MCF 10A (cell line): Measurements from ENCODE around the gene RAP1GAP2. TPM values are rescaled to one million over a fixed set of nuclear protein-coding genes. Genes with fewer than 3 reads are reported as not detected.

Experiments
- BruUV-seq: library from RNA; stranded (reverse); fragments of 400-500 nt; replicated peaks from 2 replicates; lab custom pipeline; 2021; lab: Mats Ljungman, UMichigan
- CTCF ChIA-PET: fragments of 300-600 bp; sonication (Branson Sonifier 250); formaldehyde crosslinking; extraction: SDS; loops from one replicate; lab custom pipeline; 2021; ENCODE audit warnings: antibody characterized with exemption, inconsistent platforms; lab: Yijun Ruan, JAX
- POLR2A ChIA-PET: fragments of 300-600, 350-650 bp; sonication (Branson Sonifier 250); formaldehyde crosslinking; extraction: SDS; loops from one replicate; lab custom pipeline; 2020; ENCODE audit warnings: antibody characterized with exemption, inconsistent platforms; lab: Yijun Ruan, JAX
- DNase-seq: peaks from one replicate; pipeline ENCODE4 v3.0.0-alpha.2; 2018; ENCODE audit not compliant: unreplicated experiment
- H3K27ac Mint-ChIP-seq: one replicate; pipeline ENCODE4 v1.8.0; 2022; ENCODE audit warnings: mild to moderate bottlenecking, low read depth, mixed read lengths; ENCODE audit not compliant: unreplicated experiment
- H3K27me3 Mint-ChIP-seq: one replicate; pipeline ENCODE4 v1.8.0; 2022; ENCODE audit warnings: mixed read lengths; ENCODE audit not compliant: insufficient read depth, unreplicated experiment
- H3K36me3 Mint-ChIP-seq: one replicate; pipeline ENCODE4 v1.8.0; 2022; ENCODE audit warnings: mild to moderate bottlenecking, moderate library complexity, mixed read lengths; ENCODE audit not compliant: insufficient read depth, unreplicated experiment
- H3K4me1 Mint-ChIP-seq: one replicate; pipeline ENCODE4 v1.8.0; 2022; ENCODE audit warnings: mixed read lengths; ENCODE audit not compliant: insufficient read depth, unreplicated experiment
- H3K4me3 Mint-ChIP-seq: one replicate; pipeline ENCODE4 v1.8.0; 2022; ENCODE audit warnings: mild to moderate bottlenecking, moderate library complexity, mixed read lengths; ENCODE audit not compliant: unreplicated experiment
- H3K9me3 Mint-ChIP-seq: one replicate; pipeline ENCODE4 v1.8.0; 2022; ENCODE audit warnings: mixed read lengths; ENCODE audit not compliant: unreplicated experiment
- intact Hi-C: fragments of 100-400 bp; cut with micrococcal nuclease; formaldehyde crosslinking; loops from 2 replicates; pipeline ENCODE4 v1.14.1; 2022
- total RNA-seq: library from RNA; stranded (reverse); gene quantifications from 2 replicates; pipeline ENCODE4 v1.2.3, GENCODE V29; 2022
- TF ChIP-seq, protein P1 (sequence below): fragments of 200-600 bp; IDR thresholded peaks from one replicate; pipeline ENCODE4 v1.8.0; 2022; ENCODE audit warnings: antibody characterized with exemption, mild to moderate bottlenecking; ENCODE audit not compliant: unreplicated experiment

RAP1GAP2 gene
- total RNA-seq, 1 experiment from 2014 or later = 40.2 TPM

DNA sequence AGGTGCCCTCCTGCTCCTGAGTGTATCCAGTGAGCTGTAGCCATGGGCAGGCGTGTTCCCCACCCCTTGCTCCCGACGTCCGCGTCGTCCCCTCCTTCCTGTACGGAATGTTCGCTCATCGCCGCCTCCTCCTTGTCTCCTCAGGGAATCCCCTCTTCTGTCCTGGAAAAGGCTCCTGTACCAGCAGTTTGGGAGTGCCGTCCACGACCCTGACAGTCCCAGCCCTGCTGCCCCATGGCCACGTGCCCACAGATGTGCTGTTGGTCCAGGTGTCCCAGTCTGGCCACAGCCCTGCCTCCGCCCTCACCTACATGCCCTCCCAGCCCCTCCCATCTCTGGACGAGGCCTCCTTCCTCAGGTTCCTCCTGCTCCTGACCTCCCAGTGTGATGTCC, 237.0 kb downstream of the RAP1GAP2 start:
- TF ChIP-seq, protein P1, sequence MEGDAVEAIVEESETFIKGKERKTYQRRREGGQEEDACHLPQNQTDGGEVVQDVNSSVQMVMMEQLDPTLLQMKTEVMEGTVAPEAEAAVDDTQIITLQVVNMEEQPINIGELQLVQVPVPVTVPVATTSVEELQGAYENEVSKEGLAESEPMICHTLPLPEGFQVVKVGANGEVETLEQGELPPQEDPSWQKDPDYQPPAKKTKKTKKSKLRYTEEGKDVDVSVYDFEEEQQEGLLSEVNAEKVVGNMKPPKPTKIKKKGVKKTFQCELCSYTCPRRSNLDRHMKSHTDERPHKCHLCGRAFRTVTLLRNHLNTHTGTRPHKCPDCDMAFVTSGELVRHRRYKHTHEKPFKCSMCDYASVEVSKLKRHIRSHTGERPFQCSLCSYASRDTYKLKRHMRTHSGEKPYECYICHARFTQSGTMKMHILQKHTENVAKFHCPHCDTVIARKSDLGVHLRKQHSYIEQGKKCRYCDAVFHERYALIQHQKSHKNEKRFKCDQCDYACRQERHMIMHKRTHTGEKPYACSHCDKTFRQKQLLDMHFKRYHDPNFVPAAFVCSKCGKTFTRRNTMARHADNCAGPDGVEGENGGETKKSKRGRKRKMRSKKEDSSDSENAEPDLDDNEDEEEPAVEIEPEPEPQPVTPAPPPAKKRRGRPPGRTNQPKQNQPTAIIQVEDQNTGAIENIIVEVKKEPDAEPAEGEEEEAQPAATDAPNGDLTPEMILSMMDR = no peak
- Mint-ChIP-seq H3K9me3 (no peaks in the 10 kb centered on the region), H3K27me3 (no peaks in the 10 kb centered on the region), H3K4me3 (no peak overlapping the region), H3K4me1 (peaks cover 18% of the 10 kb centered on the region), H3K27ac (peak overlapping the region; percentile 36), H3K36me3 (peaks cover 10% of the 10 kb centered on the region)
- POLR2A ChIA-PET = no interaction called here
- no TSS peak for BruUV-seq
- DNase-seq = no peak
- CTCF ChIA-PET = interaction anchor here (3.3 kb wide), 1 partner anchor 15 kb away, joined by 14 read pairs; no protein-coding TSS in a partner anchor
- intact Hi-C loops = no loop called here

DNA sequence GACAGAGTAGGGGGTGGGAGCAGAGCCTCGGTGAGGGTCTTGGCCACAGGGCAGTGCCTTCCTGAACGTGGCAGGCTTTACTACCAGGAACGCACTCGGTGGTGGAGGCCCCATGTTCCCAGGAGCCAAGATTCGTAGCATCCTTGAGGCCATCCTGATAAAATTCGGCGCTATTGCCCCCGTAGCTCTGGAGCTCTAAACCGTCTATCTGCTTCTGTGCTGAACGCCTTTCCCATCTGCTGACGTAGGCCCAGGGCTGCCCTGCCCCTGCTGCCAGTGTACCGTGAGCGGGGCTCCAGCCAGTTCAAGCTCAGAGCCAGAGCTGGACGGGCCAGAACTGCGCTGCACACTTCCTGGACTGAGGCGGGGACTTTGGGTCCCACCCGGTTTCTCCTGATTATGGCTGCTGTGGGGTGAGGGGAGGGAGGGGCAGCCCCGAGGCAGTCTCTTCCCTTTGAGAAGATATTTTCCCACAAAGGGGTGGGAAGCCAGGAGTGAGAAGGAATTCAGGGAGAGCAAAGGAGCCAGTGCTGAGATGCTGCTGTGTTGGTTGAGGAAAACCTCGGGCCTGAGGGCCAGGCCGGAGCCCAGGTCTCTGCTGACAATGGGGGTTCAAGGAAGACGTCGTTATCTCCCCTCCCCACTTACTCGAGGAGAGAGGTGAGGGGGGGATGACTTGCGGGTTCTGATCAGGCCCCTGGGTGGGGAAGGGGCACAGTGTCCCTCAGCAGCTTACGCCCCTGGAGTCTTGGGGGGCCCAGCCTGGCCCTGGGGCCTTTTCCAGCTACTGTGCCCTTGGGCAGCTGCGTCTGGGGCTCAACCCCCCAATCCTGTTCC, 237.7 kb downstream of the RAP1GAP2 start:
- Mint-ChIP-seq H3K4me3 (no peak overlapping the region), H3K9me3 (no peaks in the 10 kb centered on the region), H3K36me3 (peaks cover 8% of the 10 kb centered on the region), H3K27me3 (peaks cover 5% of the 10 kb centered on the region), H3K27ac (no peak overlapping the region), H3K4me1 (peaks cover 13% of the 10 kb centered on the region)
- TF ChIP-seq, protein P1 = no peak
- BruUV-seq = no TSS peak
- intact Hi-C loops = no loop called here
- POLR2A ChIA-PET = interaction anchor here (0.5 kb wide), 1 partner anchor 609 kb away, joined by 3 read pairs; no protein-coding TSS in a partner anchor
- DNase-seq = no peak
- CTCF ChIA-PET = interaction anchor here (3.3 kb wide), 1 partner anchor 15 kb away, joined by 14 read pairs; no protein-coding TSS in a partner anchor

DNA sequence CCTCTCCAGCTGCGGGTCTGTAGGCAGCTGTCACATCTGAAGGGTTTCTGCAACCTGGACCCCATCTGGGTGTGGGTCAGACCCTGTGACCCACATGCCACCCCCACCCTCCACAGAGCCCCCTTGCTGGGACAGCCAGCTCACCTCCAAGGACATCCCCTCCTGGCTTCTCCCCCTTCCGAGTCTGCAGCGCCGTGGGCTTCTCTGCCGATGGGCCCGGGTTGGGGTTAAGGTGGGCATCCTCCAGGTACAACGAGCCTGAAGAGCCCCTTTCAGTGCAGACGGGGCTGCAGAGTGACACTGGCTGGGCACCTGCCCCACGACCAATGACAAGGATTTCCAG, 238.3 kb downstream of the RAP1GAP2 start:
- Mint-ChIP-seq H3K27me3 (peaks cover 10% of the 10 kb centered on the region), H3K36me3 (peaks cover 2% of the 10 kb centered on the region), H3K4me3 (no peak overlapping the region), H3K4me1 (peaks cover 7% of the 10 kb centered on the region), H3K27ac (no peak overlapping the region), H3K9me3 (no peaks in the 10 kb centered on the region)
- intact Hi-C loops = no loop called here
- TF ChIP-seq, protein P1 = no peak
- no TSS peak for BruUV-seq
- CTCF ChIA-PET = interaction anchor here (3.3 kb wide), 1 partner anchor 14 kb away, joined by 14 read pairs; no protein-coding TSS in a partner anchor
- DNase-seq = no peak
- POLR2A ChIA-PET = interaction anchor here (0.5 kb wide), 1 partner anchor 609 kb away, joined by 3 read pairs; no protein-coding TSS in a partner anchor

DNA sequence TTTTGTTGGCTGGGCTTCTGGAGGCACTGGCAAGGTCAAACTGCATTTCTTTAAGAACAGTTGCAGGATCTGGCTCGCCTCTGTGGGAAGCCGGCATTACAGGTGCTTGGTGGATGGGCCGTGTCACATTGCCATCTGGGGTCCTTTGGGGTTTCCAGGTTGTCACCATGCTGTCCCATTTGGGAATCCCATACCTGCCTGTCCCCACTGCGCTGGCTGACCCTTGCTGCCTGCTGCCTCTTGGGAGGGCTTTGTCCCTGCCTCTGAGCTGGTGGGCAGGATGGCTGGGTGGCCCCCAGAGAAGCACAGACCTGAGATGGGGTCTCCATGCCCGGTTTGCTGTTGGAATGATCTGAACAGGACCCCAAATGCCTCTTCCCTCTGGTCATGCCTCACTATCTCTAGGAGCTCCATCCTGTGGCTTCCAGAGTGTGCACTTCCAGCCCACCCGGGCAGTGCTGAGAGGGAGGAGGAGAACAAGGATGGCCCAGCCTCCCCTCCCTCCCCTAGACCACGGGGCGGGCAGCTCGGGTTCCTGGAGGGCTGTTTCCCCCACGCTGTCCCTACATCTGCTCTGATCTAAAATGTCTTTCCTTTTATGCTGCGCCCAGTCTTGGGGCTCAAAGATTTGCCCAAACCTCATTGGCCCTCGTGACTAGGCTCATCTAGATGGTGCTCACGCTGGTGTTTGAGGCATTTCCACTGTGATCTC, 239.2 kb downstream of the RAP1GAP2 start:
- intact Hi-C loops = no loop called here
- no peaks in the 10 kb centered on the region for H3K9me3 Mint-ChIP-seq
- TF ChIP-seq, protein P1 = no peak
- no TSS peak for BruUV-seq
- H3K4me3 Mint-ChIP-seq = no peak overlapping the region
- peaks cover 2% of the 10 kb centered on the region for H3K4me1 Mint-ChIP-seq
- no peak for DNase-seq
- no peaks in the 10 kb centered on the region for H3K36me3 Mint-ChIP-seq
- no peak overlapping the region for H3K27ac Mint-ChIP-seq
- ChIA-PET POLR2A (no interaction called here), CTCF (interaction anchor here (3.3 kb wide), 1 partner anchor 13 kb away, joined by 14 read pairs; no protein-coding TSS in a partner anchor)
- peaks cover 10% of the 10 kb centered on the region for H3K27me3 Mint-ChIP-seq
